HG02759 (cell line): ENCODE measurements around the gene RBM22.
"Not testable (repeated sequence)": the region's sequence is repeated elsewhere in the genome, so short reads cannot be mapped to it uniquely, and the experiment has no call there.

ENCODE experiments used
- ATAC-seq: cut with Tn5 transposase; IDR thresholded peaks from one replicate; pipeline ENCODE4 v1.9.1; 2021; ENCODE audit warnings: mild to moderate bottlenecking, moderate library complexity; ENCODE audit not compliant: unreplicated experiment

The RBM22 gene

DNA sequence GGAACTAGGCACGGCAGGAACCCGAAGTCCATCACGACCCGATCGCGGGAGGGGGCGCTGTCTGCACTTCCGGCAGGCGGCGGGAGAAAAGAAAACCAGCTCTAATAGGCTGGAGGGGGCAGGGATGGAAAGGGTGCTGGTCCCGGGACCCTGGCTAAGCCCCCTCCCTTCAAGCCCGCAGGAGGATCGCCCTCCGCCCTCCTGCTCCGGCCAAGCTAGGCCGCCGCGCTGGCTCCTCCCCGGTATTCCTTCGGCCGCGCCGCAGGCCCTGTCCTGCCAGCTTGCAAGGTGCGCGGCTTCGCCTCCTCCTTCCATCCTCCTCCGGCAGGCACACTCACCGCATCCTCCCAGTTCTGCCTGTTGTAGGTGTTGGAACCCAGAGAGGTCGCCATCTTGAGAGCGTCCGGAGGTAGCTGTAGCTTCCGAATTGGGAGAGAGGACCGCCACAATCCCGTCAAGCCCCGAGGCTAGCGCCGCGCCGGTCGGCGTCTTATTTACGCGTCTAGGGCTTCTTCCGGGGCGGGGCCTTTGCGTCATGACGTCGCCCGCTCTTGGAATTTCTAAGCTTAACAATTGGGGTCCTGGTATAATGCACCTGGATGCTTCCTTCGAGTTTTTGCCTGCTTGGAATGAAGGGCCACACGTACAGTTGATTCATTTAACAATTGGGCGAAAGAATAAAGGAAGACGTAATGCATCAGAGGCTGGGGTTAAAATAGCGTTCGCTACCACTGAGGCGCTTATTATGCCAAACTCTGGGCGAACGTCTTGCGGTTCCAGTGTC is at the start of gene RBM22:
RBM22 (minus strand) TSS at position 469 of the 784 bp plus-strand sequence; CDS start at position 392, 77 bp downstream.
- ATAC-seq: peak; percentile 99

DNA sequence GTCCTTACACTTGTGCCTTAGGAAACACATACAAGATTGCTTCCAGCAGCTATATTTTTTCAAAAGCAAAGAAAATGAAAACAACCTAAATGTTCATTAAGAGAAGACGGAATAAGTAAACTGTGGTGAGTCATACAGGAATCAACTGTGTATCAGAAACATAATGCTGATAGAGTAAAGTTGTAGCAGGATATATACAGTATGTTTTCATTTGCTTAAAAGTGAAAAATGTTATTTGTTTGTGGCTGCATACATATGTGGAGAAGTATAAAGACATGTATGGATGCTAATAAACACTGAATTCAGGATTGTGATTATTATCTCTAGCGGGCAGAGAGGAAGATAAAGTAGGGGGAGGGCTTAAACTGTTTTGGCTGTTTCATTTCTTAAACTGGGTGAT is 49.6 kb upstream of the RBM22 start:
- no peak for ATAC-seq

DNA sequence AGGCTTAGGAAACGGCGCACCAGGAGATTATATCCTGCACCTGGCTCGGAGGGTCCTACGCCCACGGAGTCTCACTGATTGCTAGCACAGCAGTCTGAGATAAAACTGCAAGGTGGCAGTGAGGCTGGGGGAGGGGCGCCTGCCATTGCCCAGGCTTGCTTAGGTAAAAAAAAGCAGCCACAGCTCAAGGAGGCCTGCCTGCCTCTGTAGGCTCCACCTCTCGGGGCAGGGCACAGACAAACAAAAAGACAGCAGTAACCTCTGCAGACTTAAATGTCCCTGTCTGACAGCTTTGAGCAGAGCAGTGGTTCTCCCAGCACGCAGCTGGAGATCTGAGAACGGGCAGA is 42.3 kb upstream of the RBM22 start:
- not testable (repeated sequence) for ATAC-seq

DNA sequence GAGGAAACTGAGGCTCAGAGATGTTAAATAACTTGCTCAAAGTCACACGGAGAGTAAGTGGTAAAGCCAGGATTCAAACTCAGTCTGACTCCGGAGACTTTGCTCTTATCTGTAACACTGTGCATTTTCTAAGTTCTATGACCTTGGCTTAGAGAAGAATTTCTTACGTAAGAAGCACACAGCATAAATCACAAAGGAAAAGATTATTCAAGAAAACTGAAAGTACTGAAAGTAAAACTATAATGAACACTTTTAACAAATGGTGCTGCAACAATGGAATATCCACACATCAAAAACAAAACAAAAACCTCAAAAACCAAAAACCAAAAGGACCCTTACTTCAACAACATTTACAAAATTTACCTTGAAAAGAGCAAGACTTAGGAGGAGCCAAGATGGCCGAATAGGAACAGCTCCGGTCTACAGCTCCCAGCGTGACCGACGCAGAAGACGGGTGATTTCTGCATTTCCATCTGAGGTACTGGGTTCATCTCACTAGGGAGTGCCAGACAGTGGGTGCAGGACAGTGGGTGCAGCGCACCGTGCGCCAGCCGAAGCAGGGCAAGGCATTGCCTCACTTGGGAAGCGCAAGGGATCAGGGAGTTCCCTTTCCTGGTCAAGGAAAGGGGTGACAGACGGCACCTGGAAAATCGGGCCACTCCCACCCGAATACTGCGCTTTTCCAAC is 41.7 kb upstream of the RBM22 start:
- ATAC-seq: not testable (repeated sequence)

DNA sequence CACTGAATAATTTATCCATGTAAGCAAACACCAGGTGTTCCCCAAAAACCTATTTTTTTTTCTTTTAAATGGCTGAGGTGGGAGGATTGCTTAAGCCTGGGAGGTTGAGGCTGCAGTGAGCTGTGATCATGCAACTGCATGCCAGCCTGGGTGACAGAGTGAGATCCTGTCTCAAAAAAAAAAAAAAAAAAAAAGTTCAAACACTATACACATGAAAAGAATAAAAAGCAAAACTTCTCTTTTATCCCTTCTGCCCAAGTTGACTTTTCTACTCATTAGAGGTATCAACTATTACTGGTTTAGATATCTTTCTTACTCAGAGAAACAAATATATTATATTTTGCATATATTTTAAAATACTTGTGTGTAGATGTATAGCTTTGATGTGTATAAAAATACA is 40.1 kb upstream of the RBM22 start:
- ATAC-seq: no peak

DNA sequence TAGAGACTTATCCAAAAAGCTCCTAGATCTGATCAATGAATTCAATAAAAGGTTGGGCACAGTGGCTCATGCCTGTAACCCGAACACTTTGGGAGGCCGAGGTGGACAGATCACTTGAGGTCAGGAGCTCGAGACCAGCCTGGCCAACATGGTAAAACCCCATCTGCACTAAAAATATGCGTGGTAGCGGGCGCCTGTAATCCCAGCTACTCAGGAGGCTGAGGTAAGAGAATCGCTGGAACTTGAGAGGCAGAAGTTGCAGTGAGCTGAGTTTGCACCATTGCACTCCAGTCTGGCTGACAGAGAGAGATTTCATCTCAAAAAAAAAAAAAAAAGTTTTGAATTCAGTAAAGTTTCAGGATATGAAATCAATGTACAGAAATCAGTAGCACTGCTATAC is 38.0 kb upstream of the RBM22 start:
- no peak for ATAC-seq

DNA sequence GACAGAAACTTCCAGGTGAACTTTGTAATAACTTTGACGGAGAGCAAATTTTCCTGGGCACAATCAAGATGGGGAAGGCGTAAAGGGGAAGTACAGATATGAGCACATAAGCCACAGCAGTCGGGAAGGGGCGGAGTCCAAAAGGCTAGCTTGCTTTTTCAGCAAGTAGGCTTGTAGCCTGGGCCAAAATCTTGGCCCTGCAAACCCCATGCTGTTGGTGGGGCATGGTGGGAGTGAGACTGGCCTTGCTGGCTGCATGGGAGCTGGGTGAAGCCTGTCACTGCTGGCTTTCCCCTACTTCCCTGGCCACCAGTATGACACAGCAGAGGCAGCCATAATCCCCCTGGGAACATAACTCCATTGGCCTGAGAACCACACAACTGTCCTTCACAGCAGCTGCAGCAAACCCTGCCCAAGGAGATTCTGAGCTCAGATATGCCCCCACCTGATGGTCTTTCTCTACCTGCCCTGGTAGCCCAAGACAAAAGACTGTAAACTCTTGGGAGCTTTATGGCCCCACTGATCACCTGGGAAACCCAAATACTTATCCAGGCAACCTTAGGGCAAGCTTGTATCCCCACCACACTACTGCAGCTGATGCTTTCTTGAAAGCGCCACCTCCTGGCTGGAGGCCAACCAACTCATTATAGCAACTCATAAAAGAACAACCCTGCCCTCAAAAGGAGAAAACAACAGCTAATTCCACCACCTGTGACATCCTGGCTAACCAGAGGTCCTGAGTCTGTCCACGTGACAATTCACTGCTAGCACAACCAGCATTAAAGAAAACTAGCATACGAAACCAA is 33.9 kb upstream of the RBM22 start:
- ATAC-seq: peak; percentile 78

DNA sequence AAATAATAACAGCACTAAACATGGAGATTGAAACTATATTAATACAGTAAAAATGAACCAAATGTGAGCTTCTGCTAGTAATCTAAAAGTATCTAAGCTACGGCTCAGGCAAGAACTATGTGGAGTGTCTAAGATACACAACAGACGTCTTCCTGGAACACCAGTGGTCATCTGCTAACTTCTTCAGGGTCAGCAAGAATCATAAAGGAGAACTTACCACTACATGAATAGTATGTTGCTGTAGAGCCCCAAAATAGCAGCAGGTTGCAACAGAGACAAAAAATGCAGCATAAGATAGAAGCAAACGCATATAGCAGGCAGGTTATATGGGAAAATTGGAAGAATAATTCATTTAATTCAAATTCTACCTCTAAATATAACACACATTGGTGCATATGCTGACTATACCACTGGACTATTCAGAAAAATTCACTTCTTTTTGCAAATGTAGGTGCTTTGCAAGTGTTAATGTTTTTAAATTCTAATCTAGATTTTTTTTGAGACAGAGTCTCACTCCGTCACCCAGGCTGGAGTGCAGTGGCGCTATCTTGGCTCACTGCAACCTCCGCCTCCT is 30.9 kb upstream of the RBM22 start:
- no peak for ATAC-seq

DNA sequence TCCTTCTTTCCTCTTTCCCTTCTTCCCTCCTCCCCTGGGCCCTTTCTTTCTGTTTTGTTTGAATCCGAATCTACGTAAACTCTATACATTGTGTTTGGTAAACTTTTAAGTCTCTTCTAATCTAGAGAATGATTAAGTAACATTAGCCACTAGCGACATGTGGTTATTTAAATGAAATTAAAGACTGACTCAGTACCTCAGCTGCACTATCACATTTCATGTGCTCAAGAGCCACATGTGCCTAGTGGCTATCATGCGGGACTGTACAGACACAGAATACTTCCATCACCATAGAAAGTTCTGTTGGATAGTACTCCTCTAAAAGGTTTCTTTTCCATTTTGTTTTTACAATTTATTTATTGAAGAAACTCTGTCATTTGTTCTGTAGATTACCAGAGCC is 29.0 kb upstream of the RBM22 start:
- ATAC-seq: no peak

DNA sequence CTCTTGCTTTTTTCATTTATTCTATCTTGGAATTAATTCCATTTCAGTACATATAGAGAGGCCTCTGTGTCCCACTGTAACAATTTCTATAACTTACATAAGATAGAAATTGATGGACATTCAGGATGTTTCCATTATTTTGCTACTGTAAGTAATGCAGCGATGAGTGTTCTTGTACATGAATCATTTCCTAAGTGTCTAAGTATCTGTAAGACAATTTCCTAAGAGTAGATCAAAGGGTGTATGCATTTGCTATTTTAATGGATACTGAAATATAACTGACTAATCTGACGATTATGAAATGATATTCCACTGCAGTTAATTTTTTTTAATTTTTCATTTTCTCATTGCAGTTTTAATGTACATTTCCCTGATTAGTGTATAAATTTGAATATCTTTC is 23.0 kb upstream of the RBM22 start:
- no peak for ATAC-seq

DNA sequence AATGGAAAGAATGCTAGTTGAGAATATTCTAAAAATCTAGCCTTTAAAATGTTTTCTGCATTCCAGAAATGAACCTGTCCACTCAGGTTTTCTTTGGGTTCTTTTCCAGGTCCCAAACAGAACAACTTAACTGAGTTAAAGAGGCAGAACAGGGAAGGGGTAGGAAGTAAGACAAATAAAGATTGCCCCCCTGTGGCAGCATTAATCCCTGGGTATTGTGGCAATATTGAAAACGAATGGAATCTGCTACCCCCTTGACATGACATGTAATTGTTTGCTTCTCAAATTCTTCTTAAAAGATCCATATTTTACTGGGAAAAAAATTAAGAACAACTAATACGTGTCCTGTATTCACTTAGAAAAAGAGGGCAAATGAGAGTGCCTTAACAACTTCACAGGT is 9.3 kb upstream of the RBM22 start:
- no peak for ATAC-seq

DNA sequence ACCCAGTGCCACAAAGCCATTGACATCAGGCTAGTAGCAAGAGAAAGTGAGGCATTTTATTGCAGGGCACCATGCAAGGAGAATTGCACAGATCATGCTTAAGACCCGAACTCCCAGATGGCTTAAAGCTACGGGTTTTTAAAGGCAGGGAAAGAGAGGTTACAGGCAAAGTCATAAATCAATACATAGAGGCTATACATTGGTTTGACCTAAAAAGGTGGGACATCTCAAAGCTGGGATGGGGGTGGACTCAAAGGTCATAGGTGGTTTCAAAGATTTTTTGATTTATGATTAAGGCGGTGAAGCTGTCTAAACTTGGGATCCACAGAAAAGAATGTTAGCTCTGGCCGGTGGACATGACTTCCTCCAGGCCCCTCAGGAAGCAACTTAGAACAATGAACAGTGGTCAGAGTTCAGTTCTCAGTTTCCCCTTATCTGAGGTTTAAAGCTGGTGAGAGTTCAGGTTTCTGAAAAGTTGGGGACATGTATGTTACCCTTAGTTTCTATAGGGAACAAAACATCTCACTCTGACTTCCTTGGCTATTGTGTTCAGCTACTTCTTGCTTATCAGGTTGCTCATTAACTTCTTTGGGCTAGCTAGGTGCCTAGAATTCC is 6.0 kb upstream of the RBM22 start:
- no peak for ATAC-seq

DNA sequence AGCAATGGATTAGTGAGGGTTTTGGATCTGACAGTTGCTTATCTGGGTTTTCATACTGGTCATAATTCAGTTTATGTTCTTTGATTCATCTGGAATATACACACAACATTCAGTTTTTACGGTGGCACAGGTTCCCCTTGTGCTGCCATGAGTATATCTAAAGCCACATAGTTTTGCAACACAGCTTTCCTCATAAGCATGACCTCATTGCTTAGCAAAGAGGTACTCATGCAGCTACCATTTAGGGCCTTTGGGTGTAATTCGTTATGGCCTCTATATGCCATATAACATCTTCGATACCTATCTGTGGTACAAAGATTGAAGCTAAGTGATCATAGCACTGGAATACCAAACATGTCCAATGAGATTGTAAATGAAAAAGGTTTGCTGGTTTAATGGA is 2.9 kb upstream of the RBM22 start:
- ATAC-seq: no peak

DNA sequence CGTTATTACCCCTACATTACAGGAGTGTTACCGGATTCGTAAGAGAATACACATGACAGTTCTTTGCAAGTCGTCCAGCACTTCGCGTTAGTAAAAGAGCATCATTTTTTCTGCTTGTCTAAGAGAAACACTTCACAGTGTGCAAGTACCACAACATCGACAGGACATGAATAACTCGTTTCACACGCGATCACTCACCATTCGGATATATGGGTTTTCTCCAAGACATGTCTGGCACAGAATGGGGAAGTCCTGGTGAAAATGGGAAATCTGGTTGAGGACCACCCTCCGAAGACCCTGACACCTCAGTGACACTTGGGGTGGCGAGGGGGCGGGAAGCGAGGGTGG is 642 bp downstream of the RBM22 start:
- ATAC-seq: peak; percentile 4

DNA sequence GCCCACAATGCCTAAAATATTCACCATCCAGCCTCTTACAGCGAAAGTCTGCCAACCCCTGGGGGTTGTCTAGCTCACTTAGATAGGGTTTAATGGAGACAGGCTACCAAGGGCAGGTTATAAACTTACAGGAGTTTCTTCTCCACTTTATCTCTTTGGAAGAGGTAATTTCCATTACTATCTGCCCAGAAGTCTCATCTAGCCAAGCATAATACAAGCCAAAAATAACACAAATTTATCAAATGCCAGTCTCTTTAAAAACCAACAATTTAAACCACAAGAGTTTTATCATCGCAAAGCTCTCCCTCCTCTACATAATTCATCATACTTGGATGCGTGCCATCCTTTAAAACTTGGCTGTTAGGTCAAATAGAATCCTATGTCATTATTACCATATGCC is 6.2 kb downstream of the RBM22 start:
- ATAC-seq: no peak

DNA sequence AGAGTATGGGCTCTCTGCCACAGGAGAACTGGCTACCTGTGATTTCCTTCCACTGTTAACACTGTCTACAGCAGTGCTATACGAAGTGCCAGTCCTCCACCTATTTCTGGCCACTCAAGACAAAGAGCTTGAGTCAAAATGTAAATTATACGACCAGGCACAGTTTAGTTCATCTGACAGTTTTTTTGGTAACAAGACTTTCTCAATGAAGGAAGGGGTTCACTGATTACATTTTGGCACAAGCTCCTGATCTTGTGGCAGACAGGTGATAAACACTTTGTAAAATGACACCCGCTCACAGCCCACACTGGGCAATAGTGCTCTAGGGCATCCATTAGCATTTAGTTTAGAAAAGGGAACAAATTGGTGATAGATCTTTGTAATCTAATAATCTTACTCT is 8.6 kb downstream of the RBM22 start:
- no peak for ATAC-seq

DNA sequence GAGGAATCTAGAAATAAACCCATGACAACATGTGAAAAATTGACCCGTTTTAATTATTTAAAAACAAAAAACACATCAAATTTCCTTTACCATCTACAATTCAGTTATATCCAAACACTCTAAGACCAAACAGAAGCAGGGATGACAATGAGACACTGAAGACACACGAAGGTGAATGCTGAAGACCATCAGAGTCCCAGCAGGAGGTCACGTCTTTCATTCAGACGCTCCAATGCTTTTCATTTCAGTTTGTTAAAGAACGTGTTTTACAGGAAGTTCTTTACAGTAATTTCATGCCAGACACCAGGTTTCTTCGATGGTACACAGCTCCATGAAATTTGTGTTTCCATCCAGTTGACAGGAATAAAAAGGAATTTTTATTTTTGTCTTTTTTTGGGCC is 10.1 kb downstream of the RBM22 start:
- ATAC-seq: no peak

DNA sequence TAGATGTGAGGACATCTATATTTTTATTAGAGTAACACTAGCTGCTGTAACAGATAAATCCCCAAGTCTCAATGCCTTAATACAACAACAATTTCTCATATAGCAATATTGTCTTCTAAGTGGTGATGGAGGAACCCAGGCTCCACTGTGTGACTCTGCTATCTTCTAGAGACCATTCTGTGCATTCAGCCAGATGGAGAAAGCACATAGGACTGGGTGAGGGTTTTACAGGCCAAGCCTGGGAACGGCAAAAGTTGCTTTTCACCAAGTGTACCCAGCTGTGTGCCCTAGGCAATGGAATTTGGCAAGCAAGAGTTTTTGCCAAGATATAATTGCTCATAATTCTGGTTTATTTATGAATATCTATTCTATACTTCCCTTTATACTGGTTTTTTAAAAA is 11.7 kb downstream of the RBM22 start:
- ATAC-seq: no peak

DNA sequence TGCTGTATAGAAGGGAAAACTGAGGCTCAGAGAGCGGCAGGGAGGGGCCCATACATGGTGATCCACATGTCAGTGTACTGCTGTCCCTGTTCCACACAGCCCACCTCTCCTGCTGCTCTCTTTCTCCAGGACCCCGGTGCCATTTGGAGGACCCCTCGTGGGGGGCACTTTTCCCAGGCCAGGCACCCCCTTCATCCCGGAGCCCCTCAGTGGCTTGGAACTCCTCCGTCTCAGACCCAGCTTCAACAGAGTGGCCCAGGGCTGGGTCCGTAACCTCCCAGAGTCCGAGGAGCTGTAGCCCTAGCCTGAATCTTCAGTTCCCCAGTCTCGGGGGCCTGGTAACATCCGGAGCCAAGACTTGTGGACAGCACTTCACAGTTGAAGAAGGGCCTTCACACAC is 24.3 kb downstream of the RBM22 start:
- ATAC-seq: no peak

DNA sequence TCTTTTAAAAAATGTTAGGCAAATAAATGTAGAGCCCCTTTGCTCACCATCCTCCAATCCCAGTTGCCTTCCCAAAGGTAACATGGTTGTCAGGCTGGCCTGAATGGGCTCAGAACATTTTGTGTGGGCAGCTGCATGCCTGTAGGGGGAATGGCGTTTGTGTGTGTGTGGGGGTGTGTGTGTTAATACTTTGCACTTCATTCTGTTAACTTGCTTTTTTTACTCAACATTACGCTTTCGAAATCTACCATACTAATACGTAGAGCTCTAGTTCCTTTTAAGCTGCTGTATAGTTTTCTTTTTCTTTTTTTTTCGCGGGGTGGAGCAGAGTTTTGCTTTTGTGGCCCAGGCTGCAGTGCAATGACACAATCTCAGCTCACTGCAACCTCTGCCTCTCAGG is 25.8 kb downstream of the RBM22 start:
- no peak for ATAC-seq

DNA sequence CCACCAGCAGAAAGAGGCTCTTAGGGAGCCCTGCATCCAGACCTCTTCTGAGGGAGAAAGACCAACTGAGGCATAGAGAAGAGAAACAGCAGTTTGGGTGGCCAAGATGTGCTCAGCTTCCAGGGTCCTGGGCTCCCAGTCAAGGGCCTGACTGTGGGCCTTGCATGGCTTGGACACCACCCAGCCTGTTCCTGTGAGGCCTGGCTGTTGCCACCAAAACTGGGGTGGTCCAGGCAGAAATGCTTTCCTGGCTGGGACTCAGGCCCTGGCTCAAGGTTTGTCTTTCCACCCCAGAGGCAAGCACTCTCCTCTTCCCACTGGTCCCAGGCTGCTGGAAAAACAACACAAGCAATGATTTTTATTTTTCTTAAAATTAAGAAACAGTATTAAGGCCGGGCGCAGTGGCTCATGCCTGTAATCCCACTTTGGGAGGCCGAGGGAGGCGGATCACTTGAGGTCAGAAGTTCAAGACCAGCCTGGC is 26.5 kb downstream of the RBM22 start:
- no peak for ATAC-seq
